GM19438 (cell line): ENCODE data around the gene RAB40C.

Experiments used
- ATAC-seq: cut with Tn5 transposase; IDR thresholded peaks from one replicate; pipeline ENCODE4 v1.9.1; 2021; ENCODE audit warnings: low read depth; ENCODE audit not compliant: unreplicated experiment

The RAB40C gene

GRCh38 chr16:589658-590187 is at the start of gene RAB40C:
Gene RAB40C (plus strand): TSS chr16:590066. CDS start chr16:590292, 226 bp downstream.
- ATAC-seq = peak; percentile 70

GRCh38 chr16:540645-541340 is 49.1 kb upstream of the RAB40C start:
- ATAC-seq = no peak

- ATAC-seq = no peak
Observed at GRCh38 chr16:543301-544164, 46.3 kb upstream of the RAB40C start.

- ATAC-seq = no peak
Observed at GRCh38 chr16:544517-544916, 45.3 kb upstream of the RAB40C start.

- ATAC-seq = peak; percentile 65
Observed at GRCh38 chr16:546909-547770, 42.7 kb upstream of the RAB40C start.

GRCh38 chr16:548586-548985 is 41.3 kb upstream of the RAB40C start:
- no peak for ATAC-seq

- ATAC-seq = no peak
Observed at GRCh38 chr16:549544-550263, 40.2 kb upstream of the RAB40C start.

GRCh38 chr16:551210-551609 is 38.7 kb upstream of the RAB40C start:
- ATAC-seq = no peak

- ATAC-seq = no peak
Observed at GRCh38 chr16:552171-552570, 37.7 kb upstream of the RAB40C start.

GRCh38 chr16:553601-554296 is 36.1 kb upstream of the RAB40C start:
- ATAC-seq = no peak

- no peak for ATAC-seq
Observed at GRCh38 chr16:554297-554621, 35.6 kb upstream of the RAB40C start.

- no peak for ATAC-seq
Observed at GRCh38 chr16:554640-555365, 35.1 kb upstream of the RAB40C start.

- no peak for ATAC-seq
Observed at GRCh38 chr16:555528-556473, 34.1 kb upstream of the RAB40C start.

GRCh38 chr16:556474-557173 is 33.2 kb upstream of the RAB40C start:
- ATAC-seq = no peak

- ATAC-seq = no peak
Observed at GRCh38 chr16:557463-558297, 32.2 kb upstream of the RAB40C start.

GRCh38 chr16:558298-559020 is 31.4 kb upstream of the RAB40C start:
- ATAC-seq = no peak
